ENCODE data around the gene PCDH9.

- TF ChIP-seq CTCF (conservative IDR thresholded peaks at IDR 0.05 in 1 of 2, IDR thresholded peaks at IDR 0.05 in 1 of 2; ENCODE audit: extremely low read depth in 1 of 2, insufficient read depth in 1 of 2, low read depth in 1 of 2, low read length in 2 of 2), result no peak
- TF ChIP-seq EZH2 (IDR thresholded peaks at IDR 0.05; ENCODE audit: borderline replicate concordance, low read length), result no peak
Observed at GRCh38 chr13:66703597-66703996, 526.5 kb downstream of the PCDH9 start.

Measured in mammary epithelial cell (primary cell).